K562 (cell line): ENCODE results near the gene ALKBH4. TPM values are rescaled to one million over a fixed set of nuclear protein-coding genes. Genes with fewer than 3 reads are reported as not detected.

Source experiments
- ARID1B ChIP-seq: fragments of 450-650 bp; IDR thresholded peaks from 2 replicates; pipeline ENCODE4 v1.6.1; 2016; ENCODE audit warnings: antibody characterized with exemption, mild to moderate bottlenecking, inconsistent platforms
- BCOR ChIP-seq: fragments of 450-650 bp; IDR thresholded peaks from 2 replicates; pipeline ENCODE4 v1.6.1; 2016
- CBX3 ChIP-seq, 2 experiments: IDR thresholded peaks; 1 replicate in 1 of 2; 2 replicates in 1 of 2; pipeline ENCODE4 v1.6.1; 2012; ENCODE audit warnings: inconsistent platforms in 2 of 2, low read length in 2 of 2, borderline replicate concordance in 1 of 2, control low read depth in 1 of 2
- CLOCK ChIP-seq: fragments of 250-450 bp; sonication (Bioruptor Pico); IDR thresholded peaks from 2 replicates; pipeline ENCODE4 v1.4.0; 2020; ENCODE audit warnings: mild to moderate bottlenecking, moderate library complexity, borderline replicate concordance
- HMGN3 ChIP-seq: IDR thresholded peaks from 2 replicates; pipeline ENCODE4 v1.6.1; 2011; ENCODE audit warnings: borderline replicate concordance, low read depth, mild to moderate bottlenecking, mixed read lengths, low read length; ENCODE audit not compliant: insufficient read length; ENCODE audit errors: extremely low read depth
- MEIS2 ChIP-seq: fragments of 450-650 bp; IDR thresholded peaks from 2 replicates; pipeline ENCODE4 v1.6.1; 2014; ENCODE audit warnings: mild to moderate bottlenecking; ENCODE audit not compliant: partially characterized antibody
- MXI1 ChIP-seq: IDR thresholded peaks from 2 replicates; pipeline ENCODE4 v1.6.1; 2011; ENCODE audit warnings: low read depth, mild to moderate bottlenecking, improper control_type of control experiment, low read length
- MYBL2 ChIP-seq, 2 experiments: fragments of 450-650 bp in 1 of 2; sonication (generic) in 1 of 2; formaldehyde crosslinking in 1 of 2; IDR thresholded peaks; 2 replicates each; pipeline versions ENCODE4 v1.6.1 to v1.8.1; 2017 to 2022; ENCODE audit warnings: borderline replicate concordance in 1 of 2, inconsistent platforms in 1 of 2, low read depth in 1 of 2, mild to moderate bottlenecking in 1 of 2, missing genetic modification reagents in 1 of 2, moderate library complexity in 1 of 2
- MYNN ChIP-seq, 2 experiments: sonication (generic); formaldehyde crosslinking in 1 of 2; IDR thresholded peaks; 2 replicates each; pipeline versions ENCODE4 v1.5.0 to v1.6.1; 2016 to 2020; ENCODE audit warnings: antibody characterized with exemption in 1 of 2, missing genetic modification reagents in 1 of 2
- NEUROD1 ChIP-seq: fragments of 150-350 bp; IDR thresholded peaks from 2 replicates; pipeline ENCODE4 v1.6.1; 2014; ENCODE audit warnings: borderline replicate concordance, low read length, low read depth; ENCODE audit not compliant: partially characterized antibody
- NFE2 ChIP-seq: IDR thresholded peaks from 2 replicates; pipeline ENCODE4 v1.6.1; 2014; ENCODE audit warnings: antibody characterized with exemption, low read depth
- RB1 ChIP-seq: fragments of 450-650 bp; IDR thresholded peaks from 2 replicates; pipeline ENCODE4 v1.6.1; 2017; ENCODE audit warnings: low read depth, mild to moderate bottlenecking
- RCOR1 ChIP-seq, 2 experiments: IDR thresholded peaks; 2 replicates each; pipeline ENCODE4 v1.6.1; 2012; ENCODE audit warnings: low read depth in 2 of 2, low read length in 2 of 2, borderline replicate concordance in 1 of 2, improper control_type of control experiment in 1 of 2
- SIN3B ChIP-seq: fragments of 450-650 bp; IDR thresholded peaks from 2 replicates; pipeline ENCODE4 v1.6.1; 2017; ENCODE audit warnings: low read depth, mild to moderate bottlenecking, moderate library complexity
- SOX6 ChIP-seq: fragments of 450-650 bp; IDR thresholded peaks from 2 replicates; pipeline ENCODE4 v1.6.1; 2014; ENCODE audit warnings: mild to moderate bottlenecking
- TRIM24 ChIP-seq, 2 experiments: fragments of 450-650 bp; IDR thresholded peaks; 2 replicates each; pipeline ENCODE4 v1.6.1; 2016
- ZFP30 ChIP-seq: fragments of 250-450 bp; sonication (Bioruptor Pico); IDR thresholded peaks from 2 replicates; pipeline ENCODE4 v1.8.0; 2022; ENCODE audit warnings: moderate library complexity, mild to moderate bottlenecking, inconsistent platforms, borderline replicate concordance
- ZNF121 ChIP-seq: sonication (generic); formaldehyde crosslinking; conservative IDR thresholded peaks from 2 replicates; pipeline ENCODE4 v1.8.0; 2022; ENCODE audit warnings: missing genetic modification reagents
- ZNF586 ChIP-seq: fragments of 450-650 bp; formaldehyde crosslinking; conservative IDR thresholded peaks from 2 replicates; pipeline ENCODE4 v1.4.0; 2020; ENCODE audit warnings: mild to moderate bottlenecking, moderate library complexity
- polyA plus RNA-seq, 8 experiments: library from polyadenylated mRNA; depleted of rRNA in 4 of 8; stranded (reverse) in 5 of 8; unstranded in 3 of 8; fragments of >200 nt; fragmentation: Nextera tagmentation in 2 of 8; fragmentation: Illumina TruSeq in 1 of 8; extraction: Ambion mirVana in 2 of 8; extraction: Trizol in 1 of 8; gene quantifications; 2 replicates each; pipeline versions ENCODE4 v1.2.1 to v1.2.3, GENCODE V29; 2011 to 2014; ENCODE audit warnings: inconsistent platforms in 1 of 8, missing spikeins in 1 of 8
- total RNA-seq, 7 experiments: library from RNA; depleted of rRNA in 6 of 7; stranded (reverse); fragments of >200 nt in 6 of 7; fragmentation: Illumina TruSeq in 2 of 7; extraction: Trizol in 2 of 7; gene quantifications; 2 replicates each; pipeline versions ENCODE4 v1.2.1 to v1.2.3, GENCODE V29; 2011 to 2021; ENCODE audit warnings: low replicate concordance in 1 of 7
- TF ChIP-seq, protein P1 (sequence below): fragments of 450-650 bp; IDR thresholded peaks from 2 replicates; pipeline ENCODE4 v1.6.1; 2016; ENCODE audit warnings: borderline replicate concordance

Gene ALKBH4
- total and polyA plus RNA-seq, 9 of the 15 experiments (the other 6 are each of a cell fraction or from before 2014, with no cell fraction given) = 4.6 to 21.4 (median 11.8) TPM

GRCh38 chr7:102439963-102440795 lies 24.5 kb downstream of the ALKBH4 start (continued):
- TF ChIP-seq ZNF586 (CRISPR knock-in tag) (no peak), HMGN3 (no peak), ZNF121 (CRISPR knock-in tag) (peak; percentile 64), CBX3 (IDR thresholded peaks at IDR 0.05; ENCODE audit: borderline replicate concordance in 1 of 2, low read length in 2 of 2) (no peak), MXI1 (no peak), RCOR1 (IDR thresholded peaks at IDR 0.05; ENCODE audit: borderline replicate concordance in 1 of 2, low read depth in 2 of 2, low read length in 2 of 2) (peak in 1 of 2 experiments; percentile 90; a peak in 1 of 4 replicates), NFE2 (peak; percentile 48), TRIM24 (IDR thresholded peaks at IDR 0.05) (no peak), SIN3B (no peak), MYBL2 (IDR thresholded peaks at IDR 0.05; ENCODE audit: low read depth) (no peak), MYBL2 (CRISPR knock-in tag; IDR thresholded peaks at IDR 0.05; ENCODE audit: borderline replicate concordance) (no peak), MYNN (IDR thresholded peaks at IDR 0.05) (no peak), MYNN (CRISPR knock-in tag; IDR thresholded peaks at IDR 0.05) (no peak), BCOR (0 out of 2 replicates have a peak, but pooled peaks have one; percentile 37), MEIS2 (peak; percentile 54), CLOCK (CRISPR knock-in tag) (no peak), SOX6 (peak; percentile 58), RB1 (no peak), ZFP30 (no peak), NEUROD1 (no peak), ARID1B (peak; percentile 71)
- TF ChIP-seq, protein P1, sequence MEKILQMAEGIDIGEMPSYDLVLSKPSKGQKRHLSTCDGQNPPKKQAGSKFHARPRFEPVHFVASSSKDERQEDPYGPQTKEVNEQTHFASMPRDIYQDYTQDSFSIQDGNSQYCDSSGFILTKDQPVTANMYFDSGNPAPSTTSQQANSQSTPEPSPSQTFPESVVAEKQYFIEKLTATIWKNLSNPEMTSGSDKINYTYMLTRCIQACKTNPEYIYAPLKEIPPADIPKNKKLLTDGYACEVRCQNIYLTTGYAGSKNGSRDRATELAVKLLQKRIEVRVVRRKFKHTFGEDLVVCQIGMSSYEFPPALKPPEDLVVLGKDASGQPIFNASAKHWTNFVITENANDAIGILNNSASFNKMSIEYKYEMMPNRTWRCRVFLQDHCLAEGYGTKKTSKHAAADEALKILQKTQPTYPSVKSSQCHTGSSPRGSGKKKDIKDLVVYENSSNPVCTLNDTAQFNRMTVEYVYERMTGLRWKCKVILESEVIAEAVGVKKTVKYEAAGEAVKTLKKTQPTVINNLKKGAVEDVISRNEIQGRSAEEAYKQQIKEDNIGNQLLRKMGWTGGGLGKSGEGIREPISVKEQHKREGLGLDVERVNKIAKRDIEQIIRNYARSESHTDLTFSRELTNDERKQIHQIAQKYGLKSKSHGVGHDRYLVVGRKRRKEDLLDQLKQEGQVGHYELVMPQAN = 0 out of 2 replicates have a peak, but pooled peaks have one; percentile 38
